ENCODE measurements around the gene CYB561A3.

CYB561A3 gene

GRCh38 chr11:61369372-61370348 is 8.0 kb upstream of the CYB561A3 start:
- DNase-seq (ENCODE audit: low read depth), result no peak

GRCh38 chr11:61368646-61369045 is 7.0 kb upstream of the CYB561A3 start:
- DNase-seq (ENCODE audit: low read depth), result no peak

- DNase-seq (ENCODE audit: low read depth), result no peak
These were observed 5.7 kb upstream of the CYB561A3 start for GRCh38 chr11:61367406-61367805.

- DNase-seq (ENCODE audit: low read depth), result no peak
These were observed 2.5 kb upstream of the CYB561A3 start for GRCh38 chr11:61364012-61364675.

DNA sequence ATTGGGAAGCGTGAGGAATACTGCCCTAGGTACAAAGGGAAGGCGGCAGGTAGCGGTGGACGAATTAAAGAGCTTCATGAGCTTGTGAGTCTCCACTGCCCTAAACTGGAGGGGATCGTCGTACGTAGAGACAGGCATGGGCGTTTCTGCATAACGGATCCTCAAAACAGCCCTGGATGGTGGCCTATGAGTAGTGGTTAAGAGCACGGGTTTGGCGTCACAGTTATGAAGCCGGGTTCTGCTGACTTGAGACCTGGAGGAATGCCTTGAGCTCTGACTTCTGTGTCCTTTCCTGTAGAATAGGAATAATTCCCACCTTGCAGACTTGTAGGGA is 827 bp upstream of the CYB561A3 start:
- DNase-seq (ENCODE audit: low read depth), result no peak

- no peak for DNase-seq (ENCODE audit: low read depth)
These were observed 393 bp downstream of the CYB561A3 start for GRCh38 chr11:61361237-61361740.

- DNase-seq (ENCODE audit: low read depth), result no peak
These were observed 2.2 kb downstream of the CYB561A3 start for GRCh38 chr11:61359516-61359915.

GRCh38 chr11:61358566-61358965 is 3.1 kb downstream of the CYB561A3 start:
- no peak for DNase-seq (ENCODE audit: low read depth)

DNA sequence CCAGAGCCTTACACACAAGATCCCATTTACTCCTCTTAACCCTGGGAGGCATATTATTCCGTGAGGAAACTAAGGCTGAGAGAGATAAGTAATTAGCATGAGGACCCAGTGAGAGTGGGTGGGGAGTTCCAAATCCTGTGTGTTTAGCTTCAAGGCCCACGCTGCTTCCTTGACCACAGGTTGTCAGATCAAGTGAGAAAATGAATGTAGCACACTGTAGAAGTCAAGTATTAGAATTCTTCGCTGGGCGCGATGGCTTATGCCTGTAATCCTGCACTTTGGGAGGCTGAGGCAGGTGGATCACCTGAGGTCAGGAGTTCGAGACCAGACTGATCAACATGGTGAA is 3.8 kb downstream of the CYB561A3 start:
- DNase-seq (ENCODE audit: low read depth), result no peak

- no peak for DNase-seq (ENCODE audit: low read depth)
These were observed 4.3 kb downstream of the CYB561A3 start for GRCh38 chr11:61357233-61357893.

- no peak for DNase-seq (ENCODE audit: low read depth)
These were observed 5.0 kb downstream of the CYB561A3 start for GRCh38 chr11:61356706-61357105.

DNA sequence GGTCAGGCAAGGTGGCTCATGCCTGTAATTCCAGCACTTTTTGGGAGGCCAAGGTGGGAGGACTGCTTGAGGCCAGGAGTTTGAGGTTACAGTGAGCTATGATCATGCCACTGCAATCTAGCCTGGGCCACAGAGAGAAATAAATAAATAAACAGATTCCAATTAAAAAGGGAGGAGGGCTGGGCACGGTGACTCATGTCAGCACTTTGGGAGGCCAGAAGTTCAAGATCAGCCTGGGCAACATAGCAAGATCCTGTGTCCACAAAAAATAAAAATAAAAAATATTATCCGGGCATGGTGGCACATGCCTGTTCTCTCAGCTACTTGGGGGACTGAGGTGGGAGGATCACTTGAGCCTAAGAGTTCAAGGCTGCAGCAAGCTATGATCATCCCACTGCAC is 7.5 kb downstream of the CYB561A3 start:
- no peak for DNase-seq (ENCODE audit: low read depth)

DNA sequence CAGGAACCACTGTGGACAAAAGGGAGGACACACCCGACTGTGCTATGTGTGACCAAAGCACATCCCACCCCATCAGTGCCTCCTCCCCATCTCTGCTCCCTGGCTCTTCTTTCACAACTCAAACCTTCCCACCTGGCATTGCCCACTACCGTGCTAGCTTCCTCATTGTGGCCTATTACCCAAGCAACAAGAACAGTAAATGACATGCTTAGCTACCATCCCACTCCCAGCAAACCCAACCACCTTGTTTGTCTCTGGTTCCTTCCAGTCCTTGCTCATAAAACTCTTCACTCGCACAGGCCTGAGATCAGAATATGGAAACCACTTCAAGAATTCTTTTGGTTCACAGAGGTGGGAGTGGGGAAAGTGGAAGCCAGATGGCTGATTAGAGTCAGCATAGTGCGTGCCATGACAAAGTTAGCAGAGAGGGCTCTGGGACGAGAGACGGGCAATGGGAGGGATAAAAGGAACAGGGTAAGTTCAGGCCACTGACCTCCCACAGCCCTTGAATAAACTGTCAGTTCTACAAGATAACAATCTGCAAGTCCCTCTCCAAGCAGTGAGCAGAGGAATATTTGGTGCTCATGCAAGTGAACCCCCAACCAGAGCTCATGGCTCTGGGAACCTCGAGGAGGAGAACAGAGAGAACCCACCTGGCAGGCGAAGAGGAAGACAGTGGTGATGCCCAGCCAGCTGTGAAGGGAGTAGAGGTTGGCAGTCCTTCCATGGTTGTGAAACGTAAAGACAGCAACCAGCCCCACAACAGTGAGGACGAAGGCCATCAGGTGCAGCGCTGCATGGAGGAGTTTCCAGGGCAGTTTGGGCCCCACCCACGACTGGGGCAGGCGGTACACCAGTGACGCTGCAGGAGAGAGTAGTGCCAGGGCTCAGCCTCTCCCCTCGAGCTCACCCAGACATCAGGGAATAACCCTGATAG is 8.3 kb downstream of the CYB561A3 start:
- DNase-seq (ENCODE audit: low read depth), result no peak

GRCh38 chr11:61352038-61352437 is 9.6 kb downstream of the CYB561A3 start:
- no peak for DNase-seq (ENCODE audit: low read depth)

DNA sequence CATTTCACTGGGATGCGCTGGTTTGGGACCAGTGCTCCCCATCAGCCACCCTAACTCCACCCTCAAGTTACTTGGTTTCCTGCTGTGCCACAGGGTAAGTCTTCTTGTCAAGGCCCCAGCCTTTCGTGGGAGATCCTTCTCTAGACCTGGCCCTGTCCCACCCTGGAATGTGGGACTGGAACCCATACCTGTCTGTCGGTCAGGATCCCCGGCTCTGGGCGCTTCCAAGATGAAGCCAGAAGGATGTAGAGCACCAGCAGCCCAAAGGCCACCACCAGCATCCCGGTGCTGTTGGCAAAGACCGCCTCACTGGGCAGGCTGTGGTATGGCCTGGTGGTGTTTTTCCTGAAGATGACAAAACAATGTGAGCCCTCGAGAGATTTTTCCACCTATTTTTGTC is 10.9 kb downstream of the CYB561A3 start:
- no peak for DNase-seq (ENCODE audit: low read depth)

DNA sequence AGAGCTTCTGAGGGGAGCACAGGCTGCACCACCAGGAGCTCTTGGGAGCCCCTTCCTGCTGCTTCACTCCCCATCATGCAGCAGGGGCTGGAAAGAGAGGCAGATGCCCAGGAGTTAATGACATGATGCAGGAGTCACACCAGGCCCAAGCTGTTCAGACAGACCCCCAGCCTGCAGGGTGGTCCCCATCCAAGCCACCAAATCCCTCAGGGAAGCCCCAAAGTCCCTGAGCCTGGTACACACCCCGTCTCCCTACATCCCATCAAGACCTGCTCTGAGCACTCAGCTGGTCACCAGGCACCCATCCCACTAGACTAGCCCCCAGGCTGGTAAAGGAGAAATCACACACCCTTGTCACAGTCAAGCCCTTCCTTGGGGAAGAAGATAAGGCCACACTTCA is 11.3 kb downstream of the CYB561A3 start:
- DNase-seq (ENCODE audit: low read depth), result no peak

- DNase-seq (ENCODE audit: low read depth), result no peak
These were observed 11.8 kb downstream of the CYB561A3 start for GRCh38 chr11:61349916-61350315.

GRCh38 chr11:61349189-61349751 is 12.4 kb downstream of the CYB561A3 start:
- no peak for DNase-seq (ENCODE audit: low read depth)

GRCh38 chr11:61347916-61348461 is 13.7 kb downstream of the CYB561A3 start:
- no peak for DNase-seq (ENCODE audit: low read depth)

DNA sequence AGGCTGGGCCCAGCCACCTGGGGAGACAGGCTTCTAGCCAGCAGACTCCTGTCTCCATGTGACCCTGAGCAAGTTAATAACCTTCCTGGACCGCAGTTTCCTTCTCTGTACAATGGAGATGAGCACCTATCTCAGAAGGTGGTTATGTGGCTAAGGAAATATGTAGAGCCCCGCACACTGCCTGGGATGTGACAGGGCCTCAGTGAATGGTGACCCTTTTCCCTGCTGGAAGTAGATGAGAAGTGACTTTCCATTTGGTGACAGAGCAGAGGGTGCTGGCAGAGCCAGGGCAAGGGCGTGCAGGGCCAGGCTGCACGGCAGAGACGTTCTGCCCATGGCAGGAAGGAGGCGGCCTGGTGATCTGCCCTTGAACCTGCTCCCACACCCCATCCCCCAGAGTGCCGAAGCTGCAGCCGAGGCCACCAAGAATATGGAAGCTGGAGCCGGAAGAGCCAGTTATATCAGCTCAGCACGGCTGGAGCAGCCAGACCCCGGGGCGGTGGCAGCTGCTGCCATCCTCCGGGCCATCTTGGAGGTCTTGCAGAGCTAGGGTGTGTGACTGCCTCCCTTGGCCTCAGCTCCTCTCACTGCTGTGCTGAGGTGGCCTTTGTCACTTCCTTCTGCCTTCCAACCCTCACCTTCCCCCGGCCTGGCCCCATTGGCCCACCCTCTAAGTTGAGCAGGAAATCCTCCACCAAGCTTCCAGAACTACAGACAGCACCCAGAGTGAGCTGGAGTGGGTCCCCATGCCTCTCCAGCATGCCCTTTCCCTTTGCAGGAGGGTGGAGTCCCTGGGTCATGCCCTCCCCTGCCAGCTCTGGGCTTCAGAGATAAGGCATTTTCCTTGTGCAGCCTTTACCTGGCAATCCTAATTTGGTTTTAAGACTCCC is 15.5 kb downstream of the CYB561A3 start:
- DNase-seq (ENCODE audit: low read depth), result no peak
